GM12878 (cell line): ENCODE results near the gene COX5A. TPM values are rescaled to one million over a fixed set of nuclear protein-coding genes. Genes with fewer than 3 reads are reported as not detected.

Experiments used
- ATAC-seq: fragments of 200-7000 bp; cut with Tn5 transposase; 3 replicates; pipeline ENCODE4 v1.9.1; 2020; ENCODE audit warnings: mild to moderate bottlenecking, moderate library complexity
- BruUV-seq: library from RNA; stranded (reverse); fragments of 400-500 nt; replicated peaks from 2 replicates; lab custom pipeline; 2021; lab: Mats Ljungman, UMichigan
- CTCF ChIA-PET: fragments of 300-600 bp; sonication (Branson Sonifier 250); formaldehyde crosslinking; extraction: SDS; loops from one replicate; lab custom pipeline; 2021; ENCODE audit warnings: inconsistent platforms; lab: Yijun Ruan, JAX
- POLR2A ChIA-PET: fragments of 350-600 bp; formaldehyde crosslinking; extraction: SDS; loops from one replicate; lab custom pipeline; 2021; ENCODE audit warnings: inconsistent platforms; lab: Charles Lee
- RAD21 ChIA-PET: fragments of 300-600 bp; sonication (Branson Sonifier 250); formaldehyde crosslinking; loops from one replicate; lab custom pipeline; 2023; ENCODE audit warnings: antibody characterized with exemption; ENCODE audit not compliant: unreplicated experiment; lab: Charles Lee
- SMC1A ChIA-PET: fragments of 300-600 bp; sonication (Branson Sonifier 250); formaldehyde crosslinking; loops from one replicate; lab custom pipeline; 2023; ENCODE audit not compliant: unreplicated experiment, uncharacterized antibody; lab: Charles Lee
- DNase-seq: peaks from one replicate; pipeline ENCODE4 v3.0.0-alpha.2; 2011; ENCODE audit warnings: low read depth, low spot score
- FAIRE-seq: peaks from 3 replicates; lab custom pipeline; 2011; peaks lifted over from hg19 to GRCh38; lab: Jason Lieb, UNC
- H2AFZ ChIP-seq: 2 replicates; pipeline ENCODE4 v1.6.0; 2011; ENCODE audit warnings: low read depth, low read length, control low read depth; ENCODE audit not compliant: control insufficient read depth
- H3K27ac ChIP-seq: 2 replicates; pipeline ENCODE4 v1.5.1; 2011; ENCODE audit warnings: control low read depth; ENCODE audit not compliant: control insufficient read depth, insufficient read depth
- H3K27me3 ChIP-seq, 2 experiments: replicated peaks in 1 of 2; 2 replicates each; pipeline versions ENCODE4 v1.6.0 to v1.6.1; 2011; ENCODE audit warnings: low read length in 1 of 2; ENCODE audit not compliant: control insufficient read depth in 2 of 2, insufficient read depth in 2 of 2
- H3K36me3 ChIP-seq, 2 experiments: 2 replicates each; pipeline ENCODE4 v1.5.1; 2011; ENCODE audit warnings: low read length in 1 of 2; ENCODE audit not compliant: control insufficient read depth in 2 of 2, insufficient read depth in 2 of 2
- H3K4me1 ChIP-seq: 2 replicates; pipeline ENCODE4 v1.6.1; 2011; ENCODE audit warnings: mild to moderate bottlenecking, low read length, moderate library complexity, mixed read lengths; ENCODE audit not compliant: control insufficient read depth, insufficient read depth
- H3K4me2 ChIP-seq: 2 replicates; pipeline ENCODE4 v1.6.0; 2011; ENCODE audit warnings: control low read depth; ENCODE audit not compliant: control insufficient read depth, insufficient read depth
- H3K4me3 ChIP-seq: fragments of 200-600 bp; sonication (generic); 2 replicates; pipeline ENCODE4 v1.5.1; 2016
- H3K79me2 ChIP-seq: 2 replicates; pipeline ENCODE4 v1.6.0; 2011; ENCODE audit warnings: low read length; ENCODE audit not compliant: control insufficient read depth, insufficient read depth
- H3K9ac ChIP-seq: 2 replicates; pipeline ENCODE4 v1.8.0; 2011; ENCODE audit warnings: low read length, control low read depth, mixed read lengths; ENCODE audit not compliant: control insufficient read depth, insufficient read depth
- H3K9me3 ChIP-seq: replicated peaks from 3 replicates; pipeline ENCODE4 v1.5.1; 2011; ENCODE audit warnings: mild to moderate bottlenecking, low read length; ENCODE audit not compliant: control insufficient read depth, insufficient read depth
- H4K20me1 ChIP-seq: 2 replicates; pipeline ENCODE4 v1.6.0; 2011; ENCODE audit not compliant: control insufficient read depth, insufficient read depth
- RCOR1 ChIP-seq: conservative IDR thresholded peaks from 2 replicates; pipeline ENCODE4 v1.6.1; 2012; ENCODE audit warnings: low read depth, low read length, improper control_type of control experiment
- WGBS: methylation state at CpG from one replicate; pipeline ENCODE4 v1.1.6; 2016; ENCODE audit warnings: low lambda C conversion rate; ENCODE audit not compliant: insufficient replicate concordance, insufficient coverage; ENCODE audit errors: missing lambda C conversion rate; 5-methylcytosine and 5-hydroxymethylcytosine counted together
- in situ Hi-C: fragments of 300-500 bp; cut with MboI; formaldehyde crosslinking; loops from 9 replicates; pipeline ENCODE4 v1.14.3; 2018; ENCODE audit warnings: mixed read lengths
- intact Hi-C: fragments of 100-400 bp; cut with micrococcal nuclease; formaldehyde crosslinking; loops from one replicate; pipeline ENCODE4 v1.14.2; 2022; ENCODE audit not compliant: unreplicated experiment
- polyA plus RNA-seq, 11 experiments: library from polyadenylated mRNA; depleted of rRNA in 4 of 11; unstranded in 6 of 11; stranded (reverse) in 5 of 11; fragments of >200 nt; fragmentation: Nextera tagmentation in 4 of 11; fragmentation: Illumina TruSeq in 1 of 11; extraction: Ambion mirVana in 4 of 11; extraction: Trizol in 1 of 11; gene quantifications; 1 replicate in 1 of 11; 2 replicates in 10 of 11; pipeline versions ENCODE4 v1.2.1 to v1.2.3, GENCODE V29; 2011 to 2016; ENCODE audit warnings: inconsistent platforms in 2 of 11, missing spikeins in 2 of 11, low read depth in 1 of 11
- total RNA-seq, 4 experiments: library from RNA; depleted of rRNA in 3 of 4; stranded (reverse); fragments of >200 nt in 3 of 4; fragmentation: Illumina TruSeq in 1 of 4; extraction: Trizol in 1 of 4; gene quantifications; 2 replicates each; pipeline versions ENCODE4 v1.2.1 to v1.2.3, GENCODE V29; 2013 to 2021
- TF ChIP-seq, protein P1 (sequence below): fragments of 450-650 bp; IDR thresholded peaks from 2 replicates; pipeline ENCODE4 v1.6.1; 2017; ENCODE audit warnings: mild to moderate bottlenecking

Gene COX5A
- total and polyA plus RNA-seq, 10 of the 15 experiments (the other 5 are each of a cell fraction or from before 2014, with no cell fraction given): 84.5 to 1,218 (median 392) TPM

DNA sequence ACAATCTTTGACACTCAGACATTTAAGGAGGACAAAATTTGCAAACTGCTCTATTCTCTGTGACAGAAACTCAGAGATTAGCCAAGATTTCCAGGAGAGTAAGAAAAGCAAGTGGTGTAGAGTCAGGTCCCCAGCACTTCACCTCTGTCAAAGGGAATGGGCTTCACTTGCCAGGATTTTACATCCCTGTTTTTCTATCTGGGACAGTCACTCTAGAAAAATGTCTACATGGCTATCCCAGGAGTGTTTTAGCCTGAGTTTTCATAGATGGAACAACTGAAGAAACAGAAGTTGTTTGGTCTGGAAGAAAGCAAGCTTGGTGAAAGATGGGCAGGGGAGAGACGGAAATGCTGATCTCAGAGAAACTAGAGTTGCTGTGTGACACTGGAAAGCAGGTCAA lies 34.2 kb downstream of the COX5A start:
- H3K79me2 ChIP-seq: peaks cover 15% of the 10 kb centered on the region
- WGBS: 100% methylated on average over 1 of the region's 1 CpG
- in situ Hi-C loops (no loop called here), intact Hi-C loops (loop anchor here (5.0 kb wide), 3 partner anchors 46 to 131 kb away; partner anchors contain the start of gene ULK3)
- H3K27me3 ChIP-seq: no peaks in the 10 kb centered on the region
- no TSS peak for BruUV-seq
- H4K20me1 ChIP-seq: no peaks in the 10 kb centered on the region
- ChIA-PET SMC1A (interaction anchor here (1.0 to 4.9 kb wide), 8 partner anchors 15 to 135 kb away, joined by 3 to 52 read pairs (median 6); partner anchors contain the start of gene ULK3), RAD21 (interaction anchor here (0.6 to 5.4 kb wide), 7 partner anchors 45 to 803 kb away, joined by 3 to 53 read pairs (median 6); partner anchors contain the start of gene ULK3), CTCF (interaction anchor here (0.6 to 8.9 kb wide), 14 partner anchors 11 to 269 kb away, joined by 3 to 129 read pairs (median 12); partner anchors contain the start of genes MPI and SCAMP2), POLR2A (interaction anchor here (0.6 to 1.8 kb wide), 8 partner anchors 9 to 134 kb away, joined by 3 to 8 read pairs (median 4); no protein-coding TSS in a partner anchor)
- no peak overlapping the region for H3K9ac ChIP-seq
- H2AFZ ChIP-seq: no peak overlapping the region
- no peak for TF ChIP-seq RCOR1
- TF ChIP-seq, protein P1, sequence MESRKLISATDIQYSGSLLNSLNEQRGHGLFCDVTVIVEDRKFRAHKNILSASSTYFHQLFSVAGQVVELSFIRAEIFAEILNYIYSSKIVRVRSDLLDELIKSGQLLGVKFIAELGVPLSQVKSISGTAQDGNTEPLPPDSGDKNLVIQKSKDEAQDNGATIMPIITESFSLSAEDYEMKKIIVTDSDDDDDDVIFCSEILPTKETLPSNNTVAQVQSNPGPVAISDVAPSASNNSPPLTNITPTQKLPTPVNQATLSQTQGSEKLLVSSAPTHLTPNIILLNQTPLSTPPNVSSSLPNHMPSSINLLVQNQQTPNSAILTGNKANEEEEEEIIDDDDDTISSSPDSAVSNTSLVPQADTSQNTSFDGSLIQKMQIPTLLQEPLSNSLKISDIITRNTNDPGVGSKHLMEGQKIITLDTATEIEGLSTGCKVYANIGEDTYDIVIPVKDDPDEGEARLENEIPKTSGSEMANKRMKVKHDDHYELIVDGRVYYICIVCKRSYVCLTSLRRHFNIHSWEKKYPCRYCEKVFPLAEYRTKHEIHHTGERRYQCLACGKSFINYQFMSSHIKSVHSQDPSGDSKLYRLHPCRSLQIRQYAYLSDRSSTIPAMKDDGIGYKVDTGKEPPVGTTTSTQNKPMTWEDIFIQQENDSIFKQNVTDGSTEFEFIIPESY: no peak
- H3K4me2 ChIP-seq: no peak overlapping the region
- H3K27ac ChIP-seq: no peak overlapping the region
- DNase-seq: no peak
- H3K9me3 ChIP-seq: no peaks in the 10 kb centered on the region
- FAIRE-seq: no peak
- H3K4me3 ChIP-seq: no peak overlapping the region
- no peak for ATAC-seq
- H3K4me1 ChIP-seq: peaks cover 11% of the 10 kb centered on the region
- H3K36me3 ChIP-seq: peaks cover 12 to 20% of the 10 kb centered on the region in 2 experiments; a peak in 3 of 4 replicates
